GM18508 (cell line): ENCODE results near the gene TNNC1.

Experiments used
- ATAC-seq: cut with Tn5 transposase; IDR thresholded peaks from one replicate; pipeline ENCODE4 v1.9.1; 2021; ENCODE audit warnings: moderate number of reproducible peaks; ENCODE audit not compliant: insufficient read depth, unreplicated experiment

The TNNC1 gene

DNA sequence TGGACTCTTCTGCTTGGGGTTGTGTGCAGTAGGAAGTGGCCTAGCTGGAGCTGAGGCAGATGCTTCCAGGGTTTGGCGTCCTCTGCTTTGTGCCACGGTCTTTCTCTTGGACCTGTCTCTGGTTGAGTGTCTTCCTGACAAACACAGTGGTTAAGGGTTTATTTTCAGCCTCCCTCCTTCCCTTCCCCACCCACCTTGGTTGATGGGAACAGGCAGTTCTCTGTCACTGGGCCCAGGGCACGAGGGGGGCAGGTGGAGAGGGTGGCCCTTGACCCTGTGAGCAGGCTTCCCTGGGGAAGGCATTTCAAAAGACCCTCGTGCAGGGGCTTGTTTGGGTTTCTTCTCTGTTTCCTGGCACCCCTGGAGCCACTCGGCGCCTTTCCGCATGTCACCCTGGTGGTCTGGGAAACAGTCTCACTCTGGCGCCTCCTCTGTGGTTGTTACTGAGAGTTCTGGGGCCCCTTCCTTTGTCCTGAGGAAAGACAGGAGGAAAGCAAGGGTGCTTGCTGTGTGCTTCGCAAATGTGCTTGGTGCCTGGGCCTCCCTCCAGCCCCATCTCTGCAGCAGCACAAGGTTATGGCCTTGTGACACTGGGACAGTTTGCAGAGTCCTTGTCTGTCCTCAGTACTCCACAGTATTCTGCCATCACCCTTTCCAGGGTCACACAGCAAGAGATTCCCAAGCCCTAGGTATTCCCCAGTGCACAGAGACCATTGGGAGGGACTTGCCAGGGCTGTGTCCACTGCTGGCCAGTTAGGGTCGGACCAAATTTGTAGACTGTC is 31.0 kb upstream of the TNNC1 start:
- no peak for ATAC-seq

DNA sequence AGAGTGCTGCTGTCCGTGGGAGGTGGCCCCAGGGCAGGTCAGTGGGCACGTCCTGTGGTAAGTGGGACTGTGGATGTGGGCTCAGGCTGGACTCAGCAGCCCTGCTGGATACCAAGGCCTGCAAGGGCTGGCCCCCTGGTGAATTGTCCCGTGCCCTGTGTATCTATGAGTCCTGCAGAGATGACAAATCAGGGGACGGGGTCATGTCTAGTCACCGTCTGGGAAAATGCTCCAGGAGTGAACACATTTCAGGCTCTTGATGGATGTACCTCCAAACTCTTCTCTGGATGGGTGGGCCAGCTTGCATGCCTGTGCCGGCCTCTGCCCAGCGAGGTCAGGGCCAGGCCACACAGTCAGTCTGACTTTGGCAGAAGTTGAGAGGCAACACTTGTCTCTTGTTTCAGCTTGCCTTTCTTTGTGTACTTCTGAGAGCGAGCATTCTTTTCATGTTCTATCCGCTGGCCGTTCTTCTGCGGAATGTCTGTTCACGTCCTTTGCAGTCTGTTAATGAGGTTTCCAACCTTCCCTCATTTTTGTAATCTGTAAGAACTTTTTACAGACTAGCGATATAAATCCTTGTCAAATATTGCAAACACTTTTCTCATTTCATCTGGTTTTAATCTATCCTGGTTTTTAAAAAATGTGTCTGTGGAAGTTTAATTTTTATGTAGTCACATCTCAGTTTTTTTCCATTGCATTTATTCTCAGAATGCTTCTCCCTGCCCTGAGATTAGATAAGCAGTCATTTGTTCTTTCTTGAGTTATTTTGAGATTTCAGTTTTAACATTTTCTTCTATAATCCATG is 29.9 kb upstream of the TNNC1 start:
- no peak for ATAC-seq

DNA sequence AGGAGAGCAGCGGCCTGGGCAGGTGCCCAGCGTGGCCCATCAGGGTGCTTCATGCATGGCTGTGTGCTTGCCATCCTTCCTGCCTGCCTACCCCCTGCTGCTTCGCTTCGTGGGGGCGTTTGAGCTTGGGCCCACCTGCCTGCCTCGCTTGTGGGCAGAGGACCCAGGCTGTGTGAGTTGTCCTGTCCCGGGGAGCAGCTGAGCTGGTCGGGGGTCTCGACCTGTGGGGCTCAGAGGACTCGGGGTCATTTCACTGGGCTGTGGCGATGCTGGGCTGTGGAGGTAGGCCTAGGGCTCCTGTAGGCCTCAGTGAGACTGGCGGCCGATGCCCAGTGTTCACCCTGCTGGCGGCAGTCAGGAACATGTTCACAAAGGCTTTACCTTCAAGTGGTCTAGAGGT is 29.2 kb upstream of the TNNC1 start:
- no peak for ATAC-seq

DNA sequence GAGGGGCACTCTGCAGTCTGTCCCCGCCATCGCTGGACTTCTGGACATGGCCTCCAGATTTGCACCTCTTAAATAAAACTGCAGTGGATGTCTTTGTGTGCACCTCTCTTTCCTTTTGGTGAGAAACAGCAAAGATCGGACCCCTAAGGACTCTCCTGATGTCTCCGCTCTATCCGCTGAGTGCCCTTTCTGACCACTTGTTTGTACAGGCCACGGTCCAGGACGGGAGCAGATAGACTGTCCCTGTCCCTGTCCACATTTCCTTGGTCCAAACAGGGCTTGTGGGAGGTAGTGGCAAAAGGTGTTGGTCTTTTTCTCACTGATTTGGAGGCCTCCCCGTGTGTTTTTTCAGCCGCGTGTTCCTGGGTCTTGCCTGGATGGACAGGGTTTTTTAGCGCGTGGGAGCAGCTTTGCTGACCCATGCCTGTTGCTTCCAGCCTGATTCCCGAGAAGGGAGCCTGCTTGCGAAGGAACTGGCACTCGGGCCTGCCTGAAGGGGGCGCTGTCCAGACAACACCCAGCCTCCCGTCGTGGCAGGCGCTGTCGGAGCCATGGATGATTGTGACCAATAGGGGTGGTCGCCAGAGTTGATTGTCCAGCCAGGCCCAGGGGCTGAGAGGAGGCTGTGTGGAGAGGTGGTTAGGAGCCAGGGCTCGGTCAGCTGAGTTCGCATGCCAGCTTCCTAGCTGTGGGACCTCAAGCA is 28.1 kb upstream of the TNNC1 start:
- no peak for ATAC-seq

DNA sequence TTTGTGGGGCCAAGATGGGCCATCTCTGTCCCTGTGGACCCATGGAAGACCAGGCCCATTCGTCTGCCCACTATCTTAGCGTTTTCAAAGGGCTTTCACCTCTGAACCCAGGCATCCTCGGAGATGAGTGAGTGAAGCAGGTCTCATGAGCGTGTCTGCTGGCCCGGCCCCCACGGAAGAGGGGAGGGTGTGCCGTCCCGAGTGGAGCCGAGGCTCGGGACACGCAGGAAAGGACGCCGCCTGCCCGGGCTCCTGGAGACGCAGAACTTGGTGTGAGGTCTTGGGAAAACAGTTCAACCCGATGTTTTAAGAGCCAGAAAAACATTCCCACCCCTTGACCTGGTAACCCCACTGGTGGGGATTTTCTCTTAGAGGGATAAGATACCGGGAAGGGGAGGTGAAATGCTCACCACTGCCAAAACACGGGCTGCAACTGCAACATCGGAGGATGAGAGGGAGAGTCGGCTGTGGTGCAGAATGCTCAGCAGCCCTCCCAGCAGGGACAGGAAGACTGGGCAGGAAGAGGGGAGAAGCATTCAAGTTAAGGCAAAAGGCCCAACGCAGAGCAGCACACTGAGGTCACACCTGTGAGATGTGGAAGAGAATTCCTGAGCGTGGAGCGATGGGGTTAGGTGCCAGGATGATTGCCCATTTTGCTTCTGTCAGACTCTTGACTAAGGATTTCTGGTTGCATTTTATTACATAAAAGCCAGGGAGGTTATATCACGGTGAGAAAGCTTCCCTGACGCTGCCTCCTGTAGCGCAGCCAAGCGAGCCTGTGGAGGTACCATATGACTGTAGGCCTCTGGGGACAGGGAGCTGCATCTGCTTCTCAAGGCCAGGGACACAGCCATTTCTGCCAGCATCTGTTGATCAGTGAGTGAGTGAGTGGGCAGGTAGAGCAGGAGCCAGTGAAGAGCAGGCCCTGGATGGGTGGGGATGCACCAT is 27.2 kb upstream of the TNNC1 start:
- ATAC-seq, result no peak

DNA sequence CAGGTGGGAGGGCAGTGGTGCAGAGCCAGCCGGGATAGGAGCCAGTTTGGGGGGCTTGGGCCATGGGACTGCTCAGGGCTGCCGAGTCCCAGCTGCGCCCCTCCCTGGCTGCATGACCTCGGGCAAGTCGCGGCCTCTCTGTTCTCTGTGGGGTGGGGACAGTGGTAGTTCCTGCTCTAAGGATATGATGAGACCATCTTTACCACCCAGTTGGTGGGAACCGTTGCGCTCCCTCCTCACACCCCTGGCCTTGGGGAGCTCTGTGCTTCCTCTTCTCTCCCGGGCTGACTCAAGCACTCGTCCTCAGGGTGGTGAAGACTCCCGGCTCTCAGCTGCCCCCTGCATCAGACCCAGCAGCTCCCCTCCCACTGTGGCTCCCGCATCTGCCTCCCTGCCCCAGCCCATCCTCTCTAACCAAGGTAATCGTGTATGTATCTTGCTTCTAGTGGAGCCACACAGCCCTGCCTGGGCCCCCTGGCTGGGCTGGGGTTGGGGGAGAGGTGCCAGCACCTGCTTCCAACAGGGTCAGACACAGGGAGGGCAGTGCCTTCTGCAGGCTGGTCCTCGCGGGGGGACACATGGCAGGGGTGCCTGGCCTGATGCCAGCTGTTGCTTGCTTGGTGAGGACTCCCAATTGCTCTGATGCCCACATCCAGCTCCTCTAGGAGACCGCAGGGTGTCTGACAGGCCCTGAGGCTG is 26.2 kb upstream of the TNNC1 start:
- no peak for ATAC-seq

DNA sequence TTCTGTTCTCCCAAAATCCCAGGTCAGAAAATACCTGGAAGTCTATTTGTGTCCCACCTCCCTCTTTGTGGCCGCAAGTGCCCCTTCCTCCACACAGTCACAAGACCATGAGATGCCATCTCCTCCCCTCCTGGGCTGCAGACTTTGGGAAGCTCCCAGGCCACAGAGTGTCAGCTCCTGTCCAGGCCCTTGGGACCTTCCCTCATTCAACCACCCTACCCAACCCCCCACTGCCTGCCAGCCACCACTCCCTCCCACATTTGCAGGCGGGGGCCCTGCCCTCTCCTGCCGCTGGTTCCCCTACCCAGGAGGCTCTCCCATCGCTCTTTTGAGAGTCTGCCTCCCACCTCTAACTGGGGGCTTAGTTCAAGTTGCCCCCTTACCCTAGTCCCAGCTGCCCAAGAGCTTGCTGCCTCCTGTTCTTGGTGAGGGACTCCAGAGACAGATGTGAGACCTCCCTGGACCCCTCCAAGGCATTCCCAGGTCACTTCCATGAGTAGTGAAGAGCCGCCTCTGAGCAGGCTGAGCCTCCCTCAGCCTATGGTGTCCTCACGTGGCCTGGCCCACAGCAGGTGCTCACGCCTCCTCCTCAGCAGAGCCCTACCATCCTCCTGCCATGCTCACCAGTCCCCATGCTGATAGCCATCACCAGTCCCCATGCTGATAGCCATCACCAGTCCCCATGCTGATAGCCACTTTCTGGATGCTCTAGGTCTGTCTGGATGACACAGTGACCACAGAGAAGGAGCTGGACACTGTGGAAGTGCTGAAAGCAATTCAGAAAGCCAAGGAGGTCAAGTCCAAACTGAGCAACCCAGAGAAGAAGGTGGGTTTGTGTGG is 25.4 kb upstream of the TNNC1 start:
- no peak for ATAC-seq

DNA sequence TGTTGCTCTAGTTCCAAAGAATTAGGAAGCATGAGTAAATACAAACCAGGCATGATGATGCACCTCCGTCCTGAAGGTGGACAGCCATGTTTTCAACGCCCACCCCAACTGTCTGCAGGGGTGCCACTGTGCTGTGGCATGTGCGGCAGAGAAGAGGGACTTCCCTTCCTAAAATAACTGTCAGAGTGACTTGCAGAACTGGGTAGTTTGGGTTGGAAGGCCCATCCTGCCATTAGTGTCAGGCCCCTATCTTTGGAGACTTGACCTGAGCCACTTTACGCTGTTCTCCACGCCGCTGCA is 23.9 kb upstream of the TNNC1 start:
- no peak for ATAC-seq

DNA sequence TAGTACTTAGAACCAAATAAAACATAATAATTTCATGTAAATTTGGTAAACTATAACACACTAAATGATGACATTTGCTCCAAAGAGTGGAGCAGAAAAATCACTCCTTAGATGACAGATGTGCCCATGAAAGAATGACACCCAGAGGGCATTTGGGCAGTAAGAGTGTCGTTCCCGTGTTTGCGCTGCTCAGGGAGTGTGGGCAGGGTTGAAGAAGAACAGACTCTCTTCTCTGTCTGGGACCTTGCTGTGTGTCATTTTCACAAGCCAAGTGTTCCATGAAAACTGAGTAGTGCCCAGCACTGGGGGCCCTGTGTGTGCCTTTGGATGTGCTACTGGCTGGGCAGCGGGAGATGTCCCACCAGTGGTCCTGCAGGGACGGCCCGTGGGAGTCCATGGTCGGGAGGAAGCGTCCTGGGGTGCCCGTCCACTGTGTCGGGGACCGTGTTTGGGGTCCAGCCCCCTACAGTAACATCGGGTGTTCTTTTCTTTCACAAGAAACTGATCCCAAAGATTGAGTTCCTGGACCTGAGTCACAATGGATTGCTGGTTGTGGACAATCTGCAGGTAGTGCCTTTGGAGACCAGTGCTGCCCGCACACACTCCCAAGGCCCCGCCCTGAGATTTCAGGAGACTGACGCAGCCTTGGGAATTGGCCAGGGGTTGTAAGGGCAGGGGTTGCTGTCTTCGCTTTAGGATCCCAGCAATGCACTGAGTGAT is 23.4 kb upstream of the TNNC1 start:
- no peak for ATAC-seq

DNA sequence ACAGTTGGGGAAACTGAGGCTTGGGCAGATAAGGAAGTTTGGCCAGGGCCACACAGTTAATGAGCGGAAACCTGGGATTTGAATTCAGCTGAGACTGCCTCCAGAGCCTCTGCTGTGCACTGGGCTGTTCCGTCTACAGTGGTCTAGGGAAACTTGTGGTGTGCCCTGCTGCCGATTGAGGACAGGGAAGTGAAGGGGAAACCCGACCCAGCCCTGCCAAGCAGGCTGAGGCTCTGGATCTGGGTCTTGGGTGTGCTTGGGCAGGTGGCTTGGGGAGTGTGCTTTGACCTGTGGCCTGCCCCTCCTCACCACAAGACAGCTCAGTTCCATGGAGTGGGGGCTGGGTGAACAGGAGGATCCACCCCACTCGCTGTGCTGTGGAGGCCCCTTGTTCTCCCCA is 19.2 kb upstream of the TNNC1 start:
- ATAC-seq, result no peak

DNA sequence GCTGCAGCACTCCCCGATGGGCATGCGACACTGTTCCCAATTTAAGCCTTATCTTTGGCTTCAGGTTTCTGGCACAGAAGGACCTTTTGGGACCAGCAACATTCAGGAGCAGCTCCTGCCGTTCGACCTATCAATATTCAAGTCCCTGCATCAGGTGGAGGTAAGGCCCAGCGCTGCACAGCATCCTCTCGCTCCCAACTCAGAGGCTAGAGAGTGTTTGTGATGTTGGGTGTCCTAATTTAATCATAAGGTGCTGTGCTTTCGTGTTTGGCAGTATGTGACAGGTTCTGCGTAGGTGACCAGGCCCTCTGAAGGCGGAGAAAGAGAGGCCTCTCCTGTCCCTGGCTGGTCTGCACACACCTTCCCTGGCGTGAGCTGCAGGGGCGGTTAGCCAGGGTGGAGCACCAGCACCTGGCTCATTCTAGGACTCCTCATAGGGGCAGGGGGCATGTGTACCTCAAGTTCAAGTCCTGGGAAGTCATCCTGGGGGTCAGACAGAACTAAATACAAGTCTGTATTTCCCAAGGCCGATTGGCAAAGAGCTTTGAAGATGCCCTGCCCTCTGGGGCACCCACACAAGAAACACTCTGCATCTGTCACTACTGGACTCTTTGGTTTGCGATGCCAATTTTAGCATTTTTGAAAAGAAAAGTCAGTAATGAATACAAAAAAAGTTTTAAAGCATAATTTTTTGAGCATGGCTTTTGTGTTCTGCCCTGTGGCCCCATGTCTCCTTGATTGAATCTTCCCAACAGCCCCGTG is 18.6 kb upstream of the TNNC1 start:
- ATAC-seq, result no peak

DNA sequence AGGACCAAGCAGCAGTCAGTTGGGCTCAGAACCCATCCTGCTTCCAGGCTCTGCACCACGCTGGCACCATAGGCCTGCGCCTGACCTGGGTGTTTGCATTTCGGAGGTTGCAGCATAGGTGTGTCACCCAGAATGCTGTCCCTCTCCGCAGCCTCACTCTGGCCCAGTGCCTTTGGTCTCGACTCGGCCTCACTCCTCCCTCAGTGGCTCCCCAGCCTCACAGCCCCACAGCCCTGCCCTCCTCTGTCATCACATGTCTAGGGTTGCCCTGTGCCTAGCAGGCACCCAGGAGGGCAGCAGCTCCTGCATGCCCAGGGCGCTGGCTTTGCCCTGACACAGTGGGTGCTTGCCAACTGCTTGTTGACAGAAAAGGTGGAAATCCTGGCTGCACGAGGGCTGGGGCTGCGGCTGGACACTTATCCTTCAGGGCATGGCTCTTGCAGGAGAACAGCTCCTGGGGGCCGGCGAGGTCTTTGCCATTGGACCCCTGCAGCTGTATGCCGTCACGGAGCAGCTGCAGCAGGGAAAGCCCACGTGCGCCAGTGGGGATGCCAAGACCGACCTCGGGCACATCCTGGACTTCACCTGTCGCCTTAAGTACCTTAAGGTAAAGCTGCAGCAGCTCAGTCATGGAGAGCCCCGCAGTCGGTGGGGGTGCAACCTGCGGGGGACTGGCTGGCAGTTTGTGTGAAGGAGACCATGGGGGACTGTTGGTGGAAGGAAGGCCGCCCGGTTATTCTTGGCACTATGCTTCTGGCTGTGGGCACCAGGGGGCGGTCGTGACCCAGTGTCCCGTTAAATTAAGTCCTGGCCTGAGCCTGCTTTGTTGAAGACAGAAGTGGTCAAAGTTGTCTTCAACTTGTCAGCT is 17.8 kb upstream of the TNNC1 start:
- no peak for ATAC-seq

DNA sequence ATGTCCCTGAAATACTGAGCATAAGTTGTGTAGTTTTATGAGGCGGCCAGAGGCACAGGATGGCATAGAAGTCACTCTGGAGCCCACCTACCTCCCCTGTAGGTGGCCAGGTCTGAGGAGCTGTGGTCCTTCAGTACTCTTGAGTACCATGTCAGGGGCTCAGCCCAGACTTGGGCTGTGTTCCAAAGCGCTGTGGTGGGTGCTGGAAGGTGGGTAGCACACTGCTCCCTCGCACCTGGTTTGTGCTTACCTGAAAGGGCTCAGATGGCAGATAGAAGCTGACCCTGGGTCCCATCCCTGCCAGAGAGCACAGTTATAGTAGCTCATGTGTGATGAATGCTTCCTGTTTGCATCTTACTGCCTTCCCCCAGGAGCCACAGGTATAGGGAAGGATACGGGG is 17.1 kb upstream of the TNNC1 start:
- no peak for ATAC-seq

DNA sequence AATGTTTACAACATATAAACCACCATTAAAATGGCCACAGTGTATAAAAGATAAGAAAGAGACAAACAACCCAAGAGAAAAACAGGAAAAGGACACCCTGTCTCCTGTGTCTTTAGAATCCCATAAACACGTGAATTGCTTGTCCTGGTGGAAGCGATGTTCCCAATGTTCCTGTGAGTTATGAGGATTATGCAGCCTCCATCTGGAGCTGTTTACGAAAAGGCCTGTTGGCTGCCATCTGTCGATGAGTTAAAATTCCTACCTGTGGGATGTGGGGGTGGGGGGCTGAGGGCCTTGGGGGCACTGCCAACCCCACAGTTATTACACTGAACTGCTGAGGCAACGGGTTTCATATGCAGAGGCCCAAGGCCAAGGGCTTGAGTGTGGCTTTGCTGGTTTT is 15.2 kb upstream of the TNNC1 start:
- no peak for ATAC-seq

DNA sequence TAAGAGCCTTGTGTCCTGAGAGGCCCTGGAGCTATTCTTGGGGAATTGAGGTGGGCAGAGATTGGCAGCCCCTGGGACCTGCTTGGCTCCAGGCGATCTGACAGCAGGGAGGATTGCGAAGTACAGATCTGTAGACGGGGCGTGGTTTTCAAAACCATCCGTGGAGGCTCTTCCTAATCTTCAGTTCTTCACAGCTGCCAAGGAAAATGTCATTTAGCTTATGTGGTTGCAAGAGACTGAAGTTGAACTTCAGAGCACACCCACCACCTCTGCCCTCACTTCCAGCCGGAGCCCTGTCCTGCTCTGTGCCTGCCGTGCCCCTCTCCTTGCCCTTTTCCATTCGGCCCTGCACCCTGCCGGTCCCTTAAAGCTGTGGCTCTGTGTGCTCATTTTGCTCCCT is 14.5 kb upstream of the TNNC1 start:
- ATAC-seq, result no peak

DNA sequence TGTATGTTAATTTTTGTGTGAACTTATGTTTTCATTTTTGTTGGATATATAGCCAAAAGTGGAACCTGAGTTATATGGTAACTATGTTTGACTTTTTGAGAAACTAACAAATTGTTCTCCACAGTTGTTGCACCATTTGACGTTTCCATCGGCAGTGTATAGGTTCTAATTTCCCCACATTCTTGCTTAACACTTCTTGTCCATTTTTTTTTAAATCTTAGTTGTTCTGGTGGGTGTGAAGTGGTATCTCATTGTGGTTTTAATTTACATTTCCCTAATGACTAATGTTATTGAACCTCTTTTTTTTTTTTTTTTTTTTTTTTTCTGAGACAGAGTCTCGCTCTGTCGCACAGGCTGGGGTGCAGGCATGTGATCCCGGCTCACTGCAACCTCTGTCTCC is 9.6 kb upstream of the TNNC1 start:
- ATAC-seq, result no peak

DNA sequence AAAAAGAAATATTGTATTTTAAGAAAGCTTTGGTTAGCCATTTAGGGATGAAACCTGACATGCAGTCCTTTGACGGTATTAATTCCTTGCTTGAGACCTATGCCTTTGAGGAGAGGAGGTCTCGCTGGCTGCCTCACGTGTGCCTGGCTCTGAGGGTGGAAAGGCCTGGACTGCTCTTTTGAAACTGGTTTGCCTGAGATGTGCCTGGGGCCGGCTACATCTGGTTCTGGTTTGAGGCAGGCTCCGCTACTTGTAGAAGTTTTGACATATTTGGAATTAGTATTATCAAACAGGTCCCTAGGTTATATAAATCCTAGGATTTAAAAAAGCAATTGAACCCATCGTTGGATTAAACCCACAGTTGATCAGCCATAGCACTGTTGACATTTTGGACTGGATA is 8.0 kb upstream of the TNNC1 start:
- ATAC-seq, result no peak
